Spleen (tissue), 7 donors: ENCODE measurements around the gene TSPAN18.

Source experiments
- CTCF ChIP-seq, 11 experiments: fragments of 200-600 bp in 7 of 11; fragments of 450-650 bp in 4 of 11; sonication (generic) in 4 of 11; IDR thresholded peaks in 8 of 11; conservative IDR thresholded peaks in 3 of 11; 1 replicate in 7 of 11; 2 replicates in 4 of 11; pipeline versions ENCODE4 v1.4.0 to v1.8.0; 2016 to 2021; ENCODE audit warnings: antibody characterized with exemption in 11 of 11, inconsistent platforms in 4 of 11, mild to moderate bottlenecking in 1 of 11
- POLR2A ChIP-seq, 3 donors: fragments of 450-650 bp; IDR thresholded peaks; one replicate each; pipeline ENCODE4 v1.5.1; 2017; ENCODE audit warnings: antibody characterized with exemption in 3 of 3, mild to moderate bottlenecking in 1 of 3
- POLR2AphosphoS5 ChIP-seq, 3 donors: sonication (generic); formaldehyde crosslinking; IDR thresholded peaks; one replicate each; pipeline ENCODE4 v1.5.1; 2017; ENCODE audit warnings: antibody characterized with exemption in 3 of 3
- donor health status: DM: no; HTN: no; CAD: no; lungs with moderate emphysema.
- donor health status: DM: no; HTN: no; CAD: no.
- donor health status: DM: no; HTN: no; CAD: no.

DNA sequence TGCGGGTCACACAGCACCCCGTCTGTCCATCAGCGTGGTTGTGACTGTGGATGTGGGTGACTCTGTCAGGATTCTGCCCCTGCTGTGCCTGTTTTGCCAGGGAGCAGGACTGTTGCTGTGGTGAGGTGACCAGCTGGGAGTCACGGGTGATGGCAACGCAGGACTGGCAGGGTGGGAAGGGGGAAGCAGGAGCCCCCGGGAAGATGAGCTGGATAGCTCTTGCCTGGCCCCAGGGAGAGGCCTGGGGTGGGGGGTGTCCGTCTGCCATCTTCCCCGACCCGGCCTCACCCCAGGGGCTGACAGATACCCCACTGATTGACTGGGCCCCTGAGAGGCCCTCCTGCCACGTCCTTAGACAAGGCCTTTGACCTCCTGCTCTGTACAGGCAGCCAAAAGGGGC is 34.3 kb upstream of the TSPAN18 start:
- TF ChIP-seq CTCF (IDR thresholded peaks at IDR 0.05 in 8 of 11, conservative IDR thresholded peaks at IDR 0.05 in 3 of 11) (no peak), POLR2A (IDR thresholded peaks at IDR 0.05) (no peak), POLR2AphosphoS5 (IDR thresholded peaks at IDR 0.05) (no peak)
